GM12878 (cell line): Measurements from ENCODE around the gene ADGRL3. TPM values are rescaled to one million over a fixed set of nuclear protein-coding genes. Genes with fewer than 3 reads are reported as not detected.

Experiments used
- ATAC-seq: fragments of 200-7000 bp; cut with Tn5 transposase; 3 replicates; pipeline ENCODE4 v1.9.1; 2020; ENCODE audit warnings: mild to moderate bottlenecking, moderate library complexity
- BruUV-seq: library from RNA; stranded (reverse); fragments of 400-500 nt; replicated peaks from 2 replicates; lab custom pipeline; 2021; lab: Mats Ljungman, UMichigan
- CTCF ChIA-PET: fragments of 300-600 bp; sonication (Branson Sonifier 250); formaldehyde crosslinking; extraction: SDS; loops from one replicate; lab custom pipeline; 2021; ENCODE audit warnings: inconsistent platforms; lab: Yijun Ruan, JAX
- POLR2A ChIA-PET: fragments of 350-600 bp; formaldehyde crosslinking; extraction: SDS; loops from one replicate; lab custom pipeline; 2021; ENCODE audit warnings: inconsistent platforms; lab: Charles Lee
- RAD21 ChIA-PET: fragments of 300-600 bp; sonication (Branson Sonifier 250); formaldehyde crosslinking; loops from one replicate; lab custom pipeline; 2023; ENCODE audit warnings: antibody characterized with exemption; ENCODE audit not compliant: unreplicated experiment; lab: Charles Lee
- SMC1A ChIA-PET: fragments of 300-600 bp; sonication (Branson Sonifier 250); formaldehyde crosslinking; loops from one replicate; lab custom pipeline; 2023; ENCODE audit not compliant: unreplicated experiment, uncharacterized antibody; lab: Charles Lee
- DNase-seq: peaks from one replicate; pipeline ENCODE4 v3.0.0-alpha.2; 2011; ENCODE audit warnings: low read depth, low spot score
- FAIRE-seq: peaks from 3 replicates; lab custom pipeline; 2011; peaks lifted over from hg19 to GRCh38; lab: Jason Lieb, UNC
- H2AFZ ChIP-seq: 2 replicates; pipeline ENCODE4 v1.6.0; 2011; ENCODE audit warnings: low read depth, low read length, control low read depth; ENCODE audit not compliant: control insufficient read depth
- H3K27ac ChIP-seq: 2 replicates; pipeline ENCODE4 v1.5.1; 2011; ENCODE audit warnings: control low read depth; ENCODE audit not compliant: control insufficient read depth, insufficient read depth
- H3K27me3 ChIP-seq, 2 experiments: replicated peaks in 1 of 2; 2 replicates each; pipeline versions ENCODE4 v1.6.0 to v1.6.1; 2011; ENCODE audit warnings: low read length in 1 of 2; ENCODE audit not compliant: control insufficient read depth in 2 of 2, insufficient read depth in 2 of 2
- H3K36me3 ChIP-seq, 2 experiments: 2 replicates each; pipeline ENCODE4 v1.5.1; 2011; ENCODE audit warnings: low read length in 1 of 2; ENCODE audit not compliant: control insufficient read depth in 2 of 2, insufficient read depth in 2 of 2
- H3K4me1 ChIP-seq: 2 replicates; pipeline ENCODE4 v1.6.1; 2011; ENCODE audit warnings: mild to moderate bottlenecking, low read length, moderate library complexity, mixed read lengths; ENCODE audit not compliant: control insufficient read depth, insufficient read depth
- H3K4me2 ChIP-seq: 2 replicates; pipeline ENCODE4 v1.6.0; 2011; ENCODE audit warnings: control low read depth; ENCODE audit not compliant: control insufficient read depth, insufficient read depth
- H3K4me3 ChIP-seq: fragments of 200-600 bp; sonication (generic); 2 replicates; pipeline ENCODE4 v1.5.1; 2016
- H3K79me2 ChIP-seq: 2 replicates; pipeline ENCODE4 v1.6.0; 2011; ENCODE audit warnings: low read length; ENCODE audit not compliant: control insufficient read depth, insufficient read depth
- H3K9ac ChIP-seq: 2 replicates; pipeline ENCODE4 v1.8.0; 2011; ENCODE audit warnings: low read length, control low read depth, mixed read lengths; ENCODE audit not compliant: control insufficient read depth, insufficient read depth
- H3K9me3 ChIP-seq: replicated peaks from 3 replicates; pipeline ENCODE4 v1.5.1; 2011; ENCODE audit warnings: mild to moderate bottlenecking, low read length; ENCODE audit not compliant: control insufficient read depth, insufficient read depth
- H4K20me1 ChIP-seq: 2 replicates; pipeline ENCODE4 v1.6.0; 2011; ENCODE audit not compliant: control insufficient read depth, insufficient read depth
- BCL11A ChIP-seq: IDR thresholded peaks from 2 replicates; pipeline ENCODE4 v1.6.1; 2011; ENCODE audit warnings: low read depth, low read length
- CREB1 ChIP-seq: IDR thresholded peaks from 2 replicates; pipeline ENCODE4 v1.6.1; 2012; ENCODE audit warnings: low read depth, mild to moderate bottlenecking, inconsistent platforms
- ETV6 ChIP-seq, 2 experiments: fragments of 450-650 bp in 1 of 2; IDR thresholded peaks in 1 of 2; conservative IDR thresholded peaks in 1 of 2; 2 replicates each; pipeline ENCODE4 v1.6.1; 2014; ENCODE audit warnings: antibody characterized with exemption in 1 of 2, borderline replicate concordance in 1 of 2, low read depth in 1 of 2, mild to moderate bottlenecking in 1 of 2, moderate library complexity in 1 of 2
- JUNB ChIP-seq: IDR thresholded peaks from 2 replicates; pipeline ENCODE4 v1.6.1; 2016; ENCODE audit warnings: antibody characterized with exemption, mild to moderate bottlenecking
- KAT2A ChIP-seq: conservative IDR thresholded peaks from 2 replicates; pipeline ENCODE4 v1.6.1; 2011; ENCODE audit warnings: low read depth, low read length; ENCODE audit not compliant: control insufficient read depth
- MXI1 ChIP-seq: fragments of 150-350 bp; IDR thresholded peaks from 2 replicates; pipeline ENCODE4 v1.6.1; 2011; ENCODE audit warnings: low read depth, mild to moderate bottlenecking, inconsistent platforms, low read length, improper control_type of control experiment
- POLR2AphosphoS5 ChIP-seq: IDR thresholded peaks from 2 replicates; pipeline ENCODE4 v1.6.1; 2011; ENCODE audit warnings: mild to moderate bottlenecking, low read length, inconsistent platforms
- SIX5 ChIP-seq: IDR thresholded peaks from 2 replicates; pipeline ENCODE4 v1.6.1; 2011; ENCODE audit warnings: mild to moderate bottlenecking, low read depth, low read length, moderate library complexity; ENCODE audit not compliant: severe bottlenecking
- STAT1 ChIP-seq: fragments of 450-650 bp; conservative IDR thresholded peaks from 2 replicates; pipeline ENCODE4 v1.6.1; 2014; ENCODE audit warnings: antibody characterized with exemption, mild to moderate bottlenecking
- TBL1XR1 ChIP-seq: IDR thresholded peaks from 2 replicates; pipeline ENCODE4 v1.6.1; 2012; ENCODE audit warnings: low read depth, low read length, improper control_type of control experiment
- WRNIP1 ChIP-seq: IDR thresholded peaks from 2 replicates; pipeline ENCODE4 v1.6.1; 2011; ENCODE audit warnings: low read depth, low read length, improper control_type of control experiment, borderline replicate concordance
- WGBS: methylation state at CpG from one replicate; pipeline ENCODE4 v1.1.6; 2016; ENCODE audit warnings: low lambda C conversion rate; ENCODE audit not compliant: insufficient replicate concordance, insufficient coverage; ENCODE audit errors: missing lambda C conversion rate; 5-methylcytosine and 5-hydroxymethylcytosine counted together
- in situ Hi-C: fragments of 300-500 bp; cut with MboI; formaldehyde crosslinking; loops from 9 replicates; pipeline ENCODE4 v1.14.3; 2018; ENCODE audit warnings: mixed read lengths
- intact Hi-C: fragments of 100-400 bp; cut with micrococcal nuclease; formaldehyde crosslinking; loops from one replicate; pipeline ENCODE4 v1.14.2; 2022; ENCODE audit not compliant: unreplicated experiment
- polyA plus RNA-seq, 11 experiments: library from polyadenylated mRNA; depleted of rRNA in 4 of 11; unstranded in 6 of 11; stranded (reverse) in 5 of 11; fragments of >200 nt; fragmentation: Nextera tagmentation in 4 of 11; fragmentation: Illumina TruSeq in 1 of 11; extraction: Ambion mirVana in 4 of 11; extraction: Trizol in 1 of 11; gene quantifications; 1 replicate in 1 of 11; 2 replicates in 10 of 11; pipeline versions ENCODE4 v1.2.1 to v1.2.3, GENCODE V29; 2011 to 2016; ENCODE audit warnings: inconsistent platforms in 2 of 11, missing spikeins in 2 of 11, low read depth in 1 of 11
- total RNA-seq, 4 experiments: library from RNA; depleted of rRNA in 3 of 4; stranded (reverse); fragments of >200 nt in 3 of 4; fragmentation: Illumina TruSeq in 1 of 4; extraction: Trizol in 1 of 4; gene quantifications; 2 replicates each; pipeline versions ENCODE4 v1.2.1 to v1.2.3, GENCODE V29; 2013 to 2021

The ADGRL3 gene
- total and polyA plus RNA-seq, 10 of the 15 experiments (the other 5 are each of a cell fraction or from before 2014, with no cell fraction given): 1.1 TPM; not detected in 9

- RAD21 ChIA-PET: interaction anchor here (0.7 to 1.5 kb wide), 2 partner anchors 14 to 15 kb away, joined by 3 to 4 read pairs; no protein-coding TSS in a partner anchor
- Histone ChIP-seq H4K20me1 (no peaks in the 10 kb centered on the region), H3K9me3 (no peaks in the 10 kb centered on the region), H2AFZ (no peak overlapping the region), H3K4me1 (no peaks in the 10 kb centered on the region), H3K36me3 (no peaks in the 10 kb centered on the region), H3K79me2 (no peaks in the 10 kb centered on the region), H3K27ac (no peak overlapping the region), H3K9ac (no peak overlapping the region)
- in situ Hi-C loops: no loop called here
- FAIRE-seq (no peak), DNase-seq (no peak)
- WGBS: 28% methylated on average over 3 of the region's 3 CpGs
- TF ChIP-seq CREB1 (no peak), SIX5 (no peak), JUNB (no peak), POLR2AphosphoS5 (no peak), BCL11A (no peak), STAT1 (no peak), TBL1XR1 (no peak), ETV6 (conservative IDR thresholded peaks at IDR 0.05 in 1 of 2, IDR thresholded peaks at IDR 0.05 in 1 of 2; ENCODE audit: borderline replicate concordance in 1 of 2, low read depth in 1 of 2) (no peak), MXI1 (no peak), KAT2A (no peak), WRNIP1 (no peak)
- TF ChIP-seq, all 136 proteins: peak for 0
- no peaks in the 10 kb centered on the region for H3K27me3 ChIP-seq
- CTCF ChIA-PET: no interaction called here
- SMC1A ChIA-PET: interaction anchor here (1.0 kb wide), 1 partner anchor 70 kb away, joined by 3 read pairs; no protein-coding TSS in a partner anchor
- no peak overlapping the region for H3K4me2 ChIP-seq
- no peak overlapping the region for H3K4me3 ChIP-seq
- no peak for ATAC-seq
- intact Hi-C loops: no loop called here
- POLR2A ChIA-PET: no interaction called here
- no TSS peak for BruUV-seq
Observed at GRCh38 chr4:61555789-61556188, 355.7 kb downstream of the ADGRL3 start.
